GM12891 (cell line): Measurements from ENCODE around the gene TUBB3.

Source experiments
- POLR2A ChIP-seq: IDR thresholded peaks from 2 replicates; pipeline ENCODE4 v1.6.1; 2011; ENCODE audit warnings: low read depth, low read length, control low read depth
- POLR2AphosphoS5 ChIP-seq: IDR thresholded peaks from 2 replicates; pipeline ENCODE4 v1.6.1; 2011; ENCODE audit warnings: low read depth, low read length, control low read depth
- TAF1 ChIP-seq: IDR thresholded peaks from 2 replicates; pipeline ENCODE4 v1.6.1; 2011; ENCODE audit warnings: low read depth, low read length, control low read depth

DNA sequence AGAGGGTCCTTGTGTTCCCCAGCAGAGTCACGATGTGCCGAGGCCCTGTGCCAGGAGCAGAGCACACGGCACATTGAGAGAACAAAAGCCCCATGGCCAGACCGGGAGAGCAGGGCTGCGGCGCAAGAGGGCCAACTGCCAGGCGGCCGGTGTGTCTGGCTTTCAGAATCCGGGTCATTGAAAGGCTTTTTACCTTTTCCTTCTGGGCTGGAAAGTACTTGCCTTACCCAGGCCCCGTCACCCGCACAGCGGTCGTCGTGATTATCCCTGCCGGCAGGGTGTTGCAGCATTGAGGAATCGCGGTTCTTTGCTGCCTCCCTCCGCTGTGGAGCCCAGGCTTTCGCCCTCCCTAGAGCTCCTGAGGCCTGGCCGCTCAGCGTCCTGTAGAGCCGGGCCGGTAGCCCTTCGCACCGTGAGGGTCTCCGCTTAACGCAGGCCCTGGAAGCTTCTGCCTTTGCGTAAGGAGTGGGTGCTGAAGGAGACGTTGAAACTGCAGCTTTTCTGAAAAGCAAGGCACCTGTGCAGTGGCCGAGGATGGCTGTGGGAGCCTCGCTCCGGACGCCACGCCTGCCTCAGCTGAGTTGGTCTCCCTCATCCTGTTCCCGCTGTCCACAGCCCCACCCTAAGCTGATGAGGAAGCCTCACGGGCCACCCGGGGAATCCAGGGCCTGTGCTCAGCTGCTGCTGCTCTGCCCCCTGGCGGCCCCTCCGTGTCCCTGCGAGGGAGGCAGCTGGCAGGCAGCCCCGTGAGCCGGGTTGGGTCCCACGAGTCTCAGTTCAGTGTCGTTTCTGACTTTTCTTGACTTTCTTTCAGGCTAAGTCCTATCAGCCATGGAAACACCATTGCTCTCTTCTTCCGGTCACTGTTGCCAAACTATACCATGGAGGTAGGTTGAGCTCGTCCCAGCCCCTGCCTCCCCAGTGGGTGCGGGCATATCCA is 13.1 kb upstream of the TUBB3 start:
- TF ChIP-seq POLR2AphosphoS5, result no peak
- no peak for TF ChIP-seq POLR2A
- 0 out of 2 replicates have a peak, but pooled peaks have one; percentile 11 for TF ChIP-seq TAF1
